GM12878 (cell line): ENCODE data around the gene PTPN18. TPM values are rescaled to one million over a fixed set of nuclear protein-coding genes. Genes with fewer than 3 reads are reported as not detected.

Source experiments
- ATAC-seq: fragments of 200-7000 bp; cut with Tn5 transposase; 3 replicates; pipeline ENCODE4 v1.9.1; 2020; ENCODE audit warnings: mild to moderate bottlenecking, moderate library complexity
- BruUV-seq: library from RNA; stranded (reverse); fragments of 400-500 nt; replicated peaks from 2 replicates; lab custom pipeline; 2021; lab: Mats Ljungman, UMichigan
- CTCF ChIA-PET: fragments of 300-600 bp; sonication (Branson Sonifier 250); formaldehyde crosslinking; extraction: SDS; loops from one replicate; lab custom pipeline; 2021; ENCODE audit warnings: inconsistent platforms; lab: Yijun Ruan, JAX
- POLR2A ChIA-PET: fragments of 350-600 bp; formaldehyde crosslinking; extraction: SDS; loops from one replicate; lab custom pipeline; 2021; ENCODE audit warnings: inconsistent platforms; lab: Charles Lee
- RAD21 ChIA-PET: fragments of 300-600 bp; sonication (Branson Sonifier 250); formaldehyde crosslinking; loops from one replicate; lab custom pipeline; 2023; ENCODE audit warnings: antibody characterized with exemption; ENCODE audit not compliant: unreplicated experiment; lab: Charles Lee
- SMC1A ChIA-PET: fragments of 300-600 bp; sonication (Branson Sonifier 250); formaldehyde crosslinking; loops from one replicate; lab custom pipeline; 2023; ENCODE audit not compliant: unreplicated experiment, uncharacterized antibody; lab: Charles Lee
- DNase-seq: peaks from one replicate; pipeline ENCODE4 v3.0.0-alpha.2; 2011; ENCODE audit warnings: low read depth, low spot score
- FAIRE-seq: peaks from 3 replicates; lab custom pipeline; 2011; peaks lifted over from hg19 to GRCh38; lab: Jason Lieb, UNC
- H2AFZ ChIP-seq: 2 replicates; pipeline ENCODE4 v1.6.0; 2011; ENCODE audit warnings: low read depth, low read length, control low read depth; ENCODE audit not compliant: control insufficient read depth
- H3K27ac ChIP-seq: 2 replicates; pipeline ENCODE4 v1.5.1; 2011; ENCODE audit warnings: control low read depth; ENCODE audit not compliant: control insufficient read depth, insufficient read depth
- H3K27me3 ChIP-seq, 2 experiments: replicated peaks in 1 of 2; 2 replicates each; pipeline versions ENCODE4 v1.6.0 to v1.6.1; 2011; ENCODE audit warnings: low read length in 1 of 2; ENCODE audit not compliant: control insufficient read depth in 2 of 2, insufficient read depth in 2 of 2
- H3K36me3 ChIP-seq, 2 experiments: 2 replicates each; pipeline ENCODE4 v1.5.1; 2011; ENCODE audit warnings: low read length in 1 of 2; ENCODE audit not compliant: control insufficient read depth in 2 of 2, insufficient read depth in 2 of 2
- H3K4me1 ChIP-seq: 2 replicates; pipeline ENCODE4 v1.6.1; 2011; ENCODE audit warnings: mild to moderate bottlenecking, low read length, moderate library complexity, mixed read lengths; ENCODE audit not compliant: control insufficient read depth, insufficient read depth
- H3K4me2 ChIP-seq: 2 replicates; pipeline ENCODE4 v1.6.0; 2011; ENCODE audit warnings: control low read depth; ENCODE audit not compliant: control insufficient read depth, insufficient read depth
- H3K4me3 ChIP-seq: fragments of 200-600 bp; sonication (generic); 2 replicates; pipeline ENCODE4 v1.5.1; 2016
- H3K79me2 ChIP-seq: 2 replicates; pipeline ENCODE4 v1.6.0; 2011; ENCODE audit warnings: low read length; ENCODE audit not compliant: control insufficient read depth, insufficient read depth
- H3K9ac ChIP-seq: 2 replicates; pipeline ENCODE4 v1.8.0; 2011; ENCODE audit warnings: low read length, control low read depth, mixed read lengths; ENCODE audit not compliant: control insufficient read depth, insufficient read depth
- H3K9me3 ChIP-seq: replicated peaks from 3 replicates; pipeline ENCODE4 v1.5.1; 2011; ENCODE audit warnings: mild to moderate bottlenecking, low read length; ENCODE audit not compliant: control insufficient read depth, insufficient read depth
- H4K20me1 ChIP-seq: 2 replicates; pipeline ENCODE4 v1.6.0; 2011; ENCODE audit not compliant: control insufficient read depth, insufficient read depth
- CBX5 ChIP-seq: sonication (generic); IDR thresholded peaks from 2 replicates; pipeline ENCODE4 v1.6.1; 2016; ENCODE audit warnings: low read depth, moderate library complexity, mild to moderate bottlenecking, inconsistent platforms
- CEBPB ChIP-seq, 2 experiments: fragments of 150-350 bp in 1 of 2; IDR thresholded peaks; 2 replicates each; pipeline ENCODE4 v1.6.1; 2012 to 2014; ENCODE audit warnings: low read depth in 2 of 2, low read length in 2 of 2, borderline replicate concordance in 1 of 2, inconsistent platforms in 1 of 2
- HDAC6 ChIP-seq: fragments of 200-600 bp; sonication (generic); IDR thresholded peaks from one replicate; pipeline ENCODE4 v1.8.0; 2017; ENCODE audit warnings: antibody characterized with exemption; ENCODE audit not compliant: unreplicated experiment
- LARP7 ChIP-seq: fragments of 450-650 bp; IDR thresholded peaks from 2 replicates; pipeline ENCODE4 v1.6.1; 2017; ENCODE audit warnings: mild to moderate bottlenecking
- PKNOX1 ChIP-seq: fragments of 450-650 bp; IDR thresholded peaks from 2 replicates; pipeline ENCODE4 v1.6.1; 2016; ENCODE audit warnings: mild to moderate bottlenecking
- RAD51 ChIP-seq: fragments of 450-650 bp; IDR thresholded peaks from 2 replicates; pipeline ENCODE4 v1.6.1; 2016; ENCODE audit warnings: moderate library complexity, mild to moderate bottlenecking, inconsistent platforms
- RB1 ChIP-seq: fragments of 450-650 bp; formaldehyde crosslinking; IDR thresholded peaks from 2 replicates; pipeline ENCODE4 v1.6.1; 2017; ENCODE audit warnings: mild to moderate bottlenecking, borderline replicate concordance
- SP1 ChIP-seq: IDR thresholded peaks from one replicate; pipeline ENCODE4 v1.6.1; 2011; ENCODE audit warnings: low read depth, low read length
- STAT1 ChIP-seq: fragments of 450-650 bp; conservative IDR thresholded peaks from 2 replicates; pipeline ENCODE4 v1.6.1; 2014; ENCODE audit warnings: antibody characterized with exemption, mild to moderate bottlenecking
- WGBS: methylation state at CpG from one replicate; pipeline ENCODE4 v1.1.6; 2016; ENCODE audit warnings: low lambda C conversion rate; ENCODE audit not compliant: insufficient replicate concordance, insufficient coverage; ENCODE audit errors: missing lambda C conversion rate; 5-methylcytosine and 5-hydroxymethylcytosine counted together
- in situ Hi-C: fragments of 300-500 bp; cut with MboI; formaldehyde crosslinking; loops from 9 replicates; pipeline ENCODE4 v1.14.3; 2018; ENCODE audit warnings: mixed read lengths
- intact Hi-C: fragments of 100-400 bp; cut with micrococcal nuclease; formaldehyde crosslinking; loops from one replicate; pipeline ENCODE4 v1.14.2; 2022; ENCODE audit not compliant: unreplicated experiment
- polyA plus RNA-seq, 11 experiments: library from polyadenylated mRNA; depleted of rRNA in 4 of 11; unstranded in 6 of 11; stranded (reverse) in 5 of 11; fragments of >200 nt; fragmentation: Nextera tagmentation in 4 of 11; fragmentation: Illumina TruSeq in 1 of 11; extraction: Ambion mirVana in 4 of 11; extraction: Trizol in 1 of 11; gene quantifications; 1 replicate in 1 of 11; 2 replicates in 10 of 11; pipeline versions ENCODE4 v1.2.1 to v1.2.3, GENCODE V29; 2011 to 2016; ENCODE audit warnings: inconsistent platforms in 2 of 11, missing spikeins in 2 of 11, low read depth in 1 of 11
- total RNA-seq, 4 experiments: library from RNA; depleted of rRNA in 3 of 4; stranded (reverse); fragments of >200 nt in 3 of 4; fragmentation: Illumina TruSeq in 1 of 4; extraction: Trizol in 1 of 4; gene quantifications; 2 replicates each; pipeline versions ENCODE4 v1.2.1 to v1.2.3, GENCODE V29; 2013 to 2021
- TF ChIP-seq, protein P1 (sequence below): IDR thresholded peaks from 2 replicates; pipeline ENCODE4 v1.6.1; 2012; ENCODE audit warnings: low read depth, low read length, improper control_type of control experiment
- TF ChIP-seq, protein P2 (sequence below): fragments of 450-650 bp; IDR thresholded peaks from 2 replicates; pipeline ENCODE4 v1.6.1; 2018; ENCODE audit warnings: borderline replicate concordance, mild to moderate bottlenecking; ENCODE audit not compliant: partially characterized antibody
- TF ChIP-seq, protein P3 (sequence below): IDR thresholded peaks from 2 replicates; pipeline ENCODE4 v1.6.1; 2012; ENCODE audit warnings: mild to moderate bottlenecking, low read depth, low read length

The PTPN18 gene
- total and polyA plus RNA-seq, 10 of the 15 experiments (the other 5 are each of a cell fraction or from before 2014, with no cell fraction given) = 14.8 to 89.9 (median 43.4) TPM

DNA sequence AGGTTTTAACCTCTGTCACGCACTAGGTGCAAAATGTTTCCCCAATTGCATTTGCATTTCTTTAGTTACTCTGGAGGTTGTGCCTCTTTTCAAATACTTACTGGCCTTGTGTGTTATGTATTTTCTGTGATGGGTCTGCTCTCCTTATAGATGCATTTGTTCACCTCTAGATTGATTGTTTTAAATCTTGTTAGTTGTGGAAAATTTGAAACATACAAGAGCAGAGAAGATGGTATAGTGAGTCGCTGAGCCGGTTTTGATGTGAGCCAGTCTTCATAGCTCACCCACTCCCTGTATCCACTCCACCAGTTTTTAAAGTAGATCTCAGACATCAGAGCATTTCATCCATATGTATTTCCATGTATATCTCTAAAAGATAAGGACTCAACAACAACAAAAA, 6.7 kb upstream of the PTPN18 start:
- no peak for DNase-seq

More for the DNA sequence above, 6.7 kb upstream of the PTPN18 start:
- Histone ChIP-seq H3K36me3 (peaks cover 19 to 22% of the 10 kb centered on the region in 2 experiments), H3K9ac (no peak overlapping the region), H3K4me3 (no peak overlapping the region), H4K20me1 (no peaks in the 10 kb centered on the region), H3K4me2 (no peak overlapping the region), H3K27me3 (no peaks in the 10 kb centered on the region), H3K4me1 (peaks cover 34% of the 10 kb centered on the region), H3K79me2 (peaks cover 11% of the 10 kb centered on the region), H3K9me3 (no peaks in the 10 kb centered on the region), H2AFZ (no peak overlapping the region)
- in situ Hi-C loops = loop anchor here (25.0 kb wide), 1 partner anchor 1463 kb away; no protein-coding TSS in a partner anchor
- 98% methylated on average over 3 of the region's 3 CpGs for WGBS
- ChIA-PET SMC1A (no interaction called here), POLR2A (no interaction called here), CTCF (interaction anchor here (1.8 kb wide), 1 partner anchor 24 kb away, joined by 8 read pairs; no protein-coding TSS in a partner anchor)
- no peak for FAIRE-seq
- no TSS peak for BruUV-seq
- intact Hi-C loops = loop anchor here (10.0 kb wide), 1 partner anchor 756 kb away; the partner anchor contains the start of gene PLEKHB2
- TF ChIP-seq, protein P1, sequence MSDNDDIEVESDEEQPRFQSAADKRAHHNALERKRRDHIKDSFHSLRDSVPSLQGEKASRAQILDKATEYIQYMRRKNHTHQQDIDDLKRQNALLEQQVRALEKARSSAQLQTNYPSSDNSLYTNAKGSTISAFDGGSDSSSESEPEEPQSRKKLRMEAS = no peak
- TF ChIP-seq SP1 (no peak), RAD51 (no peak), CBX5 (no peak), PKNOX1 (no peak), STAT1 (no peak), LARP7 (no peak), RB1 (no peak), CEBPB (IDR thresholded peaks at IDR 0.05; ENCODE audit: borderline replicate concordance in 1 of 2, low read depth in 2 of 2, low read length in 2 of 2) (no peak), HDAC6 (no peak)
- TF ChIP-seq, protein P2, sequence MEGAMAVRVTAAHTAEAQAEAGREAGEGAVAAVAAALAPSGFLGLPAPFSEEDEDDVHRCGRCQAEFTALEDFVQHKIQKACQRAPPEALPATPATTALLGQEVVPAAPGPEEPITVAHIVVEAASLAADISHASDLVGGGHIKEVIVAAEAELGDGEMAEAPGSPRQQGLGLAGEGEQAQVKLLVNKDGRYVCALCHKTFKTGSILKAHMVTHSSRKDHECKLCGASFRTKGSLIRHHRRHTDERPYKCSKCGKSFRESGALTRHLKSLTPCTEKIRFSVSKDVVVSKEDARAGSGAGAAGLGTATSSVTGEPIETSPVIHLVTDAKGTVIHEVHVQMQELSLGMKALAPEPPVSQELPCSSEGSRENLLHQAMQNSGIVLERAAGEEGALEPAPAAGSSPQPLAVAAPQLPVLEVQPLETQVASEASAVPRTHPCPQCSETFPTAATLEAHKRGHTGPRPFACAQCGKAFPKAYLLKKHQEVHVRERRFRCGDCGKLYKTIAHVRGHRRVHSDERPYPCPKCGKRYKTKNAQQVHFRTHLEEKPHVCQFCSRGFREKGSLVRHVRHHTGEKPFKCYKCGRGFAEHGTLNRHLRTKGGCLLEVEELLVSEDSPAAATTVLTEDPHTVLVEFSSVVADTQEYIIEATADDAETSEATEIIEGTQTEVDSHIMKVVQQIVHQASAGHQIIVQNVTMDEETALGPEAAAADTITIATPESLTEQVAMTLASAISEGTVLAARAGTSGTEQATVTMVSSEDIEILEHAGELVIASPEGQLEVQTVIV = no peak
- TF ChIP-seq, protein P3, sequence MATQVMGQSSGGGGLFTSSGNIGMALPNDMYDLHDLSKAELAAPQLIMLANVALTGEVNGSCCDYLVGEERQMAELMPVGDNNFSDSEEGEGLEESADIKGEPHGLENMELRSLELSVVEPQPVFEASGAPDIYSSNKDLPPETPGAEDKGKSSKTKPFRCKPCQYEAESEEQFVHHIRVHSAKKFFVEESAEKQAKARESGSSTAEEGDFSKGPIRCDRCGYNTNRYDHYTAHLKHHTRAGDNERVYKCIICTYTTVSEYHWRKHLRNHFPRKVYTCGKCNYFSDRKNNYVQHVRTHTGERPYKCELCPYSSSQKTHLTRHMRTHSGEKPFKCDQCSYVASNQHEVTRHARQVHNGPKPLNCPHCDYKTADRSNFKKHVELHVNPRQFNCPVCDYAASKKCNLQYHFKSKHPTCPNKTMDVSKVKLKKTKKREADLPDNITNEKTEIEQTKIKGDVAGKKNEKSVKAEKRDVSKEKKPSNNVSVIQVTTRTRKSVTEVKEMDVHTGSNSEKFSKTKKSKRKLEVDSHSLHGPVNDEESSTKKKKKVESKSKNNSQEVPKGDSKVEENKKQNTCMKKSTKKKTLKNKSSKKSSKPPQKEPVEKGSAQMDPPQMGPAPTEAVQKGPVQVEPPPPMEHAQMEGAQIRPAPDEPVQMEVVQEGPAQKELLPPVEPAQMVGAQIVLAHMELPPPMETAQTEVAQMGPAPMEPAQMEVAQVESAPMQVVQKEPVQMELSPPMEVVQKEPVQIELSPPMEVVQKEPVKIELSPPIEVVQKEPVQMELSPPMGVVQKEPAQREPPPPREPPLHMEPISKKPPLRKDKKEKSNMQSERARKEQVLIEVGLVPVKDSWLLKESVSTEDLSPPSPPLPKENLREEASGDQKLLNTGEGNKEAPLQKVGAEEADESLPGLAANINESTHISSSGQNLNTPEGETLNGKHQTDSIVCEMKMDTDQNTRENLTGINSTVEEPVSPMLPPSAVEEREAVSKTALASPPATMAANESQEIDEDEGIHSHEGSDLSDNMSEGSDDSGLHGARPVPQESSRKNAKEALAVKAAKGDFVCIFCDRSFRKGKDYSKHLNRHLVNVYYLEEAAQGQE = no peak
- TF ChIP-seq, all 136 proteins: peak for 0
- RAD21 ChIA-PET = no interaction called here
- ATAC-seq = no peak
- H3K27ac ChIP-seq = no peak overlapping the region
